A673 (cell line): Measurements from ENCODE around the gene VASH1. TPM values are rescaled to one million over a fixed set of nuclear protein-coding genes. Genes with fewer than 3 reads are reported as not detected.

Source experiments
- BruUV-seq: library from RNA; stranded (reverse); fragments of 400-500 nt; replicated peaks from 2 replicates; lab custom pipeline; 2021; lab: Mats Ljungman, UMichigan
- CTCF ChIA-PET: fragments of 300-600 bp; sonication (Branson Sonifier 250); formaldehyde crosslinking; loops from one replicate; lab custom pipeline; 2022; ENCODE audit warnings: antibody characterized with exemption; lab: Charles Lee
- POLR2A ChIA-PET: fragments of 300-600 bp; sonication (Branson Sonifier 250); formaldehyde crosslinking; loops from one replicate; lab custom pipeline; 2022; ENCODE audit warnings: antibody characterized with exemption; ENCODE audit not compliant: low non-redundant PET; lab: Charles Lee
- DNase-seq: peaks from one replicate; pipeline ENCODE4 v3.0.0-alpha.2; 2015; ENCODE audit warnings: low spot score
- H3K27ac ChIP-seq: fragments of 200-600 bp; sonication (generic); 2 replicates; pipeline ENCODE4 v1.5.1; 2016; ENCODE audit warnings: mixed run types, low read depth, mild to moderate bottlenecking, mixed read lengths, antibody characterized with exemption, low read length; ENCODE audit not compliant: poor library complexity, severe bottlenecking
- H3K27me3 ChIP-seq: fragments of 200-600 bp; sonication (generic); replicated peaks from 2 replicates; pipeline ENCODE4 v1.6.1; 2017; ENCODE audit warnings: mixed run types, low read depth, mild to moderate bottlenecking, mixed read lengths, antibody characterized with exemption, low read length; ENCODE audit not compliant: insufficient read depth, poor library complexity
- H3K36me3 ChIP-seq: fragments of 200-600 bp; sonication (generic); 2 replicates; pipeline ENCODE4 v1.6.1; 2016; ENCODE audit warnings: mixed run types, mild to moderate bottlenecking, mixed read lengths, antibody characterized with exemption, low read length; ENCODE audit not compliant: insufficient read depth, poor library complexity, severe bottlenecking
- H3K4me1 ChIP-seq: fragments of 200-600 bp; sonication (generic); 2 replicates; pipeline ENCODE4 v1.6.1; 2017; ENCODE audit warnings: mixed run types, mild to moderate bottlenecking, mixed read lengths, antibody characterized with exemption, low read length; ENCODE audit not compliant: insufficient read depth, poor library complexity, severe bottlenecking
- H3K4me3 ChIP-seq: fragments of 200-600 bp; sonication (generic); 2 replicates; pipeline ENCODE4 v1.5.1; 2016; ENCODE audit warnings: low read depth, mixed run types, mild to moderate bottlenecking, mixed read lengths, low read length; ENCODE audit not compliant: poor library complexity, severe bottlenecking
- H3K9me3 ChIP-seq: fragments of 200-600 bp; sonication (generic); 2 replicates; pipeline ENCODE4 v1.6.1; 2016; ENCODE audit warnings: mixed run types, low read depth, mild to moderate bottlenecking, mixed read lengths, antibody characterized with exemption, low read length; ENCODE audit not compliant: poor library complexity, severe bottlenecking
- CTCF ChIP-seq: fragments of 300-800, 200-600 bp; sonication (generic); conservative IDR thresholded peaks from 2 replicates; pipeline ENCODE4 v1.5.1; 2017; ENCODE audit warnings: low read depth, mild to moderate bottlenecking, antibody characterized with exemption, low read length, moderate library complexity, mixed read lengths
- EZH2 ChIP-seq: fragments of 200-600 bp; sonication (generic); IDR thresholded peaks from 2 replicates; pipeline ENCODE4 v1.6.1; 2017; ENCODE audit warnings: borderline replicate concordance, low read depth, mild to moderate bottlenecking, mixed read lengths, antibody characterized with exemption, low read length; ENCODE audit not compliant: poor library complexity, severe bottlenecking
- intact Hi-C: fragments of 100-400 bp; cut with micrococcal nuclease; formaldehyde crosslinking; loops from one replicate; pipeline ENCODE4 v1.10.0; 2022; ENCODE audit not compliant: unreplicated experiment
- total RNA-seq: library from RNA; stranded (reverse); gene quantifications from 2 replicates; pipeline ENCODE4 v1.2.3, GENCODE V29; 2021

The VASH1 gene
- total RNA-seq, 1 experiment from 2014 or later = 6.8 TPM

DNA sequence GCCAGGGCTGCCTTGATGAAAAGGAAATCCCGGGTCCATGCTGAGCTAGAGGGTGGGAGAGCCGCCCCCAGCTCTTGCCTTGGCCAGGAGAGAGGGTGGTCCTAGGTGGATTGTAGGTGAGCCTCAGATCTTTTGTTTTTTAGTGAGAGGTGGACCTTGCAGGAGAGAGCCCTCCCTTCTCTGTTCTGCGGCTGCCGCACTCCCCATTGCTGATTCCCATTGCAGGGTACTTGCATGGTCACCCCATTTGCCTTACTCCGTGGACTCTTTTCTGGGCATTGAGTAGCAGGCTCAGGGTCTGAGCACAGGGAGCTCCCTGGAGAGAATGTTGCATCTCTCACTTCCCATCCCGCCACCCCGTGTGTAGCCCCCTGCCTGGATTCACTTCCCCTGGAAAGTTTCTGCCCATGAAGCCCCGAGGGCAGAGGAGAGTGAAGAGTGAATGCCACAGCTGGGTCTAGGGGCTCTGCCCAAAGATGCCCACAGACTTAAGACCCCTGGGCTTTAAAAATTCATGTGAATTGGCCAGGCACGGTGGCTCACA, 10.2 kb downstream of the VASH1 start:
- no TSS peak for BruUV-seq
- ChIA-PET POLR2A (no interaction called here), CTCF (no interaction called here)
- TF ChIP-seq EZH2 (no peak), CTCF (no peak)
- no peaks in the 10 kb centered on the region for H3K27me3 ChIP-seq
- no peak for DNase-seq
- H3K9me3 ChIP-seq = no peaks in the 10 kb centered on the region
- H3K36me3 ChIP-seq = no peaks in the 10 kb centered on the region
- H3K27ac ChIP-seq = no peak overlapping the region
- H3K4me1 ChIP-seq = no peaks in the 10 kb centered on the region
- no peak overlapping the region for H3K4me3 ChIP-seq
- intact Hi-C loops = no loop called here

DNA sequence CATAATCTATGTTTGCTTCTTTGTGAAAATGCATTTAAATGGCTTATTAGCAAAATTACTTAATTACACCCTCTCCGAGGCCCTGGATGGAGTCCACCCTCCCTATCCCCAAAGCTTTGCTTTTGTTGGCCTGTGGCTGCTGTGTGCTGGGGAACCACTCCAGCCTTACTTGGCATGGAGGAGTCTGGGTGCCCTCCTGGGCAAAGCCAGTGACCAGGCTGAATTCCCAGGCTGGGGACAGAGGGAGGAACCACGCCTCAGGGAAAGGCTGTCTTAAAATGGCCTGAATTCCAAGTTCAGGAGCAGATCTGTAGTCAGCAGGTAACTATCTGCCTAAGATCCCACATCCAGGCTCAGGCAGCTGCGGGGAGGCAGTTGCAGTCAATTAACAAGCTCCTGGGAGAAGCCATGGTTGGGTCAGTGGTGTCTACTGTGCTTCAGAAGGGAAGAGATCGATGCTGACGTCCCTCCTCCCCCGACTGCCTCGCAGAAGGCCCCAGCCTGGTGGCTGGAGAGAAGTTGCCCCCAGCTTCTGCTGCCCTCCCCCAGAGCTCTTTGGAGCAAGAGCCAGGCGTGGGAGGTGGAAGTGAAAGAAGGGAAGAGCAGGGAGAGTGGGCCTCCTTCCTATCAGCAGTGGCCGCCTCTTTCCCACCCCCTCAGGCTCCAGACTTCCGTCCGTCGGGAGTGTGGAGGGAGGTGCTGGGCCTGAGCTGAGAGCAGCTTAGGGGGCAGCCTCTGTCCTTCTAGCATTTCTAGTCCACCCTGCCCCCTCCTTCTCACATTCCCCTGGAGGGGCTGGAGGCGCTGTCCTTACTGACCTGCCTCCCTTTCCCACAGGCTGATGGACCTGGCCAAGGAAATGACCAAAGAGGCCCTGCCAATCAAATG, 11.3 kb downstream of the VASH1 start:
- Histone ChIP-seq H3K36me3 (no peaks in the 10 kb centered on the region), H3K9me3 (no peaks in the 10 kb centered on the region), H3K4me3 (no peak overlapping the region), H3K27ac (no peak overlapping the region), H3K4me1 (no peaks in the 10 kb centered on the region), H3K27me3 (no peaks in the 10 kb centered on the region)
- ChIA-PET POLR2A (no interaction called here), CTCF (no interaction called here)
- TF ChIP-seq CTCF (no peak), EZH2 (no peak)
- intact Hi-C loops = no loop called here
- DNase-seq = no peak
- BruUV-seq = no TSS peak

GRCh38 chr14:76773188-76773885, 12.1 kb downstream of the VASH1 start:
- ChIA-PET POLR2A (no interaction called here), CTCF (no interaction called here)
- H3K27ac ChIP-seq = no peak overlapping the region
- BruUV-seq = no TSS peak
- no peaks in the 10 kb centered on the region for H3K4me1 ChIP-seq
- no peaks in the 10 kb centered on the region for H3K27me3 ChIP-seq
- H3K9me3 ChIP-seq = no peaks in the 10 kb centered on the region
- no peak overlapping the region for H3K4me3 ChIP-seq
- intact Hi-C loops = no loop called here
- DNase-seq = no peak
- H3K36me3 ChIP-seq = no peaks in the 10 kb centered on the region
- TF ChIP-seq EZH2 (no peak), CTCF (no peak)
